Hematopoietic multipotent progenitor cell treated with erythropoietin and hydrocortisone succinate and interleukin-3 and kit ligand, for 15 days (in vitro differentiated cells): ENCODE measurements around the gene DOCK2.

Experiments used
- DNase-seq: peaks from one replicate; pipeline ENCODE4 v3.0.0-alpha.2; 2015; ENCODE audit warnings: low spot score

DOCK2 gene

DNA sequence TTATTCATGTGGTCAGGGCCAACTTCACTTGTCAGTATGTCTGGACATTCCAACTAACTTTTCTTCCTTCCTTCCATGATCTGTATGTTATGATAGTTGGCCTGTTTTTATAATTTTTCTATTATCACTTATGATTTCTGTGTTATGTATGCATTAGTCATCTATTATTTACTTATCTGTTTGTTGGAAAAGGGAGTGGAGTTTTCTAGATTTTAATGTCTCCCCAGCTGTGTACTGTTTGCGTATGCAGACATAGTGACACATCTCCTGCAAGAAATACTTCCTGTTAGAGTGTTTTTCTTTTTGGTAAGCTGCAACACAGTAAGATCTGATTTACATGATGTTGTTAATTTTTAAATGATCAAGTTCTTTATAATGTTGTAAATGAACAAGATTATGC is 351.9 kb downstream of the DOCK2 start:
- DNase-seq, result no peak

DNA sequence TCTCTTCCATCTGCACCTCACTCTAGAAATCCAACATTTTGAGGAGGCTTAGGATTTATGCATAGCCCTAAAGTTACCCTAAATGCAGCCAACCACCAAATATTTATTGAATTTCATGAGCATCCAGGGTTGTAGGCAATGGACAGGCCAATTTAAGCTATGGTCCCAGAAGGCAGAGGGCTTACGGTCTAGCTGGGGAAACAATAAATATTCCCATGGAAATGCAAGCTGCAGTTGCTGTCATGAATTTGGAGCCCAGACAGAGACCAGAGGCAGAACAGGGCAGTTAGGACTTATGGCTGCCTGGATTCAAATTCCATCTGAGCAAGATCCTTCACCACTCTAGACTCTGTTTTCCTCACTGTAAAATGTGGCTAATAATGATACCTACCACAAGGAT is 352.3 kb downstream of the DOCK2 start:
- DNase-seq, result no peak

DNA sequence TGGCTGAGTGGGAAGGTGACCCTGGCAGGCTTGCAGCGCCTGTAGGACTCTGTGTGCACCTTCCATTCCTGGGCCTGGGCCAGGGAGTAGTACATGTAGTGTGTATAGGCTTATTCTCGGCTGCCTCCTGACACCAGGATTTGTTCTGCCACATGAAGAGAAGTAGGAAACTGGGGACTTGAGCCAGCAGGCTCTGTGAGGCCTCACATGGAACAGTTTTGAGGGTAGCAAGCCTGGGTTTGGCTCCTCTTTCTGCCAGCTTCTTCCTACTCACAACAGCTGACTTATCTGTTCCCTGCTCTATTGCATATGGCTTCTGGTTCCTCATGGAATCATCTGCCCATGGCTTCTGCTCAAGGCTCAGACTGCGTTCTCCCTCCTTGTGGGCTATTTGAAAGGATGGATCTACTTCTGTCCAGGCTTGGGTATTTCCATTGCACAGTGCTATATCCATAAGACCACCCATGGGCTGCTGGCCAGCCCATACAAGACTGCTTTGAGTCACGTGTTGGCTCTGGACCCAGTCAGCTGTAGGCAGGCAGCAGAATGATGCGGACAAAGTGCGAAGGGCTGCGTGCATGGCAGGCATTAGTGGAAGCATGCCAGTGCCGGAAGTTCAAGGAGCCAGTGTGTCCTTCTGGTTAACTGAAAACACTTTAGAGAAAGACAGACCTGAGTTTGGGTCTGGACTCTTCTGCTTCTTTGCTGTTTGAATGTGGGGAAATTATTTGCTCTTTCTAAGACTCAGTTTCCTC is 354.2 kb downstream of the DOCK2 start:
- DNase-seq, result no peak

DNA sequence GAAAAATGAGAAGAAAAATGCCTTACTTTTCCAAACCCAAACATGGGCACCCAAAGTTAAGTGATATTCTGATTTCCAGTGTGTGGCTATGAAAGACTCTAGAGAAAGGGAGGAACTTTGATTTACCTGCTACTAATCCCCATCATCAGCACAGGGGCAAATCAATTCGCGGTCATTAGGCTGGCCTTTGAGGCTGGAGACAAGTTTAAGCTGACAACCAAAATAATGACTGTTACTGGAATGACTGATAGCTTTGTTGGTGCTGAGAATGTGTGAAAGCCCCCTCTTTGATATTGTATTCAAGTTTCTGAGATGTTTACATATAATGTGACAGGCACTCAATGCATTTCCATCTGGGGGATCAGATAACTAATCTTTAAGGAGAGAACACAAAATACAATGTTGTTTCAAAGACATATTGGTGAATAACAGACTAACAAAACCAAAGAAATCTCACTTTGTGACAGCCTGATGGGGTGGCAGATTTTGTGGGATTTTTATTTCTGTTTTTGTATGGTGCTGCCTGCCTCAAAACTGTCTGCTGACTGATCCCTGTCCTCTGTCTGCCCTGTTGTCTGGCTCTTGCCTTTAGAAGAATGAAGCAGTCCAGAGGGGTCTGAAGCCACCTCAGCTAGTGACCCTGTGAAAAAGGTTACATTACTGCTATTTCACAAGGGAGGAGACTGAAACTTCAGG is 355.9 kb downstream of the DOCK2 start:
- DNase-seq, result no peak

DNA sequence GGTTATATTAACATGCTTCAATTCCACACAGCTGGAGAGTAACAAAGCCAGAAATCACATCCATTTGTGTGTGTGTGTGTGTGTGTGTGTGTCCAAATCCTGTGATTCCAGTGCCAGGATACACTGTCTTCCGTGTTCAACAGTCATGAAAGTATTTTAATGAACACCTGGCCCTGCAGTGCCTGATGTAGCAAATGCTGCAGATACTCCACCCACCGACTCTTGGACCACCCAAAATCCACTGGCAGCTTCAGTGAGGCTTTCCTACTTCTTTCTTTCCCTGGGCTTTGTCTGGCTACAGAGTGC is 356.4 kb downstream of the DOCK2 start:
- DNase-seq, result no peak

- DNase-seq, result no peak
These were observed 360.7 kb downstream of the DOCK2 start for GRCh38 chr5:169997798-169998197.

GRCh38 chr5:169999621-170000020 is 362.5 kb downstream of the DOCK2 start:
- DNase-seq, result no peak

GRCh38 chr5:170000155-170000554 is 363.1 kb downstream of the DOCK2 start:
- no peak for DNase-seq

DNA sequence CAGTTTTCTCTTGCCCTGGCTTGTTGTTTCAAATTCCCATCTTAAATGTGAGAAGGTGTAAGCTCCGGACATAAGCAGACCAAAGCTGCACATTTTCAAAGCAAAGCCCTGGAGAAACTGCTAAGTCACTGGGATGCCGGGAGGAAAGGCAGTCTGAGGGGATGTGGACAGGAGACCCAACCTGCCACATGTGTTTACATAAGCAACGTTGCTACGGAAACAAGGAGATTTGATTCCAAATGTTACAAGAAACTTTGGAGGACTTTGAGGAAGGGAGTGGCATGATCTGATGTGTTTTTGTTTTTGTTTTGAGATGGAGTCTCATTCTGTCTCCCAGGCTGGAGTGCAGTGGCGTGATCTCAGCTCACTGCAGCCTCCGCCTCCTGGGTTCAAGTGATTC is 368.9 kb downstream of the DOCK2 start:
- DNase-seq, result no peak

- no peak for DNase-seq
These were observed 371.3 kb downstream of the DOCK2 start for GRCh38 chr5:170008376-170008775.

GRCh38 chr5:170010595-170010994 is 373.5 kb downstream of the DOCK2 start:
- DNase-seq, result no peak

GRCh38 chr5:170011751-170012150 is 374.7 kb downstream of the DOCK2 start:
- DNase-seq, result no peak

- DNase-seq, result no peak
These were observed 375.5 kb downstream of the DOCK2 start for GRCh38 chr5:170012622-170013021.

- DNase-seq, result no peak
These were observed 383.3 kb downstream of the DOCK2 start for GRCh38 chr5:170020423-170020822.

GRCh38 chr5:170021506-170021905 is 384.4 kb downstream of the DOCK2 start:
- no peak for DNase-seq

DNA sequence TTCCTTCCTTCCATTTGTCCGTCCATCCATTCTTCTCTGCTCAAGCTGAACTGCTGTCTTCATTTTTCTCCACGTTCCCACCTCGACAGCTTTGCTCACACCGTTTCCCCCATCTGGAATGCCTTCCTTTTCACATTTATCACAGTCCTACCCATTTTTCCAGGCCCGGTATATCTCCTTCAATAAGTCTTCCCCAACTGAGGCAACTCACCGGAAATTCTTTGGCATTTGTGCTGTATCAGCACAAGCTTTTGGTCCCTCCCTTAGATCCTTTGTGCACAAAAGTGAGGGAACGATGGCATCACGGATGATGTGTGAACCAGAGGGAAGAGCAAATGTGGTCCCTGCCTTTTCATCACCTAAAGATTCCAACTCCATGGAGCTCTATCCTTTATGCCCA is 388.8 kb downstream of the DOCK2 start:
- no peak for DNase-seq

GRCh38 chr5:170028124-170028523 is 391.0 kb downstream of the DOCK2 start:
- no peak for DNase-seq

- no peak for DNase-seq
These were observed 397.2 kb downstream of the DOCK2 start for GRCh38 chr5:170034231-170034630.

DNA sequence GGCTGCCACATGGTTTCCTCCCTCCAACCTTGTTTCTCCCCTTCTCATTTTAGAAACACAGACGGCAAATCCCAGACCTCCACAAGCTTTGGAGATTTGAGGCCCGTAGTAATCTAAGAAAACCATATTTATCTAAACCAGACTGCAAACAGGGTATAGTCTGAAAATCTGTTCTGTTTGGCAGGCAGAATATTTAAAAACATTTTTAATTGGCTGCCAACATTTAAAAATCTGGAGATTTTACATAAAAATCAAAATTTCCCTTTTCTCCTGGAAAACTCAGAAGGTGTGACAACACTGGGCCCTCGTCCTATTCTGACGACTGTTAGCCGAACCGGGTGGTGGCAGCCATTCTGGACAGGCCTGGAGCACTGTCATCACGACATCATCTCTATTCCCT is 401.2 kb downstream of the DOCK2 start:
- DNase-seq, result no peak

GRCh38 chr5:170039830-170040229 is 402.8 kb downstream of the DOCK2 start:
- no peak for DNase-seq

DNA sequence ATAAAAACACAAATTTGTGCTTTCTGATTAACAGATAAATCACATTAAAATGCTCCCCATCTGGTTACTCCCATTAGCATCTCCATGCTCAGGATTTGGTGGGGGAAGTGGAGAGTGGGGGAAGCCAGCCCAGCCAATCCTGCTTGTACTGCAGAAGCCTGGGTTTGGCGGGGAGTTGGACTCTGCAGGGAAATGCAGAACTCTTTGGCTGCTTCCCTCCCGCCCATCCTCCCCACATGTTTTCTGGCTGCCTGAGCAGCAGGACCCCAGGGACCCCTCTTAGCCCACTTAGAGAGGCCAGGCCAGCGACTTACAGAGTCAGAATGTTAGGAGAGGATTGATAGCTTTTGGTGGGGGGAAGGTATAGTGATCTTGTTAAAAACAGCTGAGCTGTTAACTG is 409.2 kb downstream of the DOCK2 start:
- DNase-seq, result no peak

GRCh38 chr5:170049713-170050112 is 412.6 kb downstream of the DOCK2 start:
- no peak for DNase-seq

DNA sequence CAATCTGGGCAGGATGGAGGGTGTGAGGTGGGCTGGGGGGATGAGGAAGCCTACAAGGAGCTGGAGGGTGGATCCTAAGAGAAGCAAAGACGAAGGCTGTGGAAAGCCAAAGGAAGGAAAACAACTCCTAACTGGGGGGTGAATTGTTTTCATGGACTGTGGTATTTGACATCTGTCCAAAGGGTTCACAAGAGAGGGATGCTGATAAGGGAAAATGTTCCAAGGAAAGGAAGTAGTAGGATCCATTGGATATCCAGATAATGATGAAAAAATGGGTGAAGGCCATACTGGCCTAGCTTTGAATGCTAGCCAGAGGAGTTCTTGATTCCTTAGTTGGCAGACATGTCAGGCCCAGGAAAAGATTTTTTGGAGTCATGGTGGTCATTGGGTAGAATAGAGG is 416.8 kb downstream of the DOCK2 start:
- DNase-seq, result no peak

DNA sequence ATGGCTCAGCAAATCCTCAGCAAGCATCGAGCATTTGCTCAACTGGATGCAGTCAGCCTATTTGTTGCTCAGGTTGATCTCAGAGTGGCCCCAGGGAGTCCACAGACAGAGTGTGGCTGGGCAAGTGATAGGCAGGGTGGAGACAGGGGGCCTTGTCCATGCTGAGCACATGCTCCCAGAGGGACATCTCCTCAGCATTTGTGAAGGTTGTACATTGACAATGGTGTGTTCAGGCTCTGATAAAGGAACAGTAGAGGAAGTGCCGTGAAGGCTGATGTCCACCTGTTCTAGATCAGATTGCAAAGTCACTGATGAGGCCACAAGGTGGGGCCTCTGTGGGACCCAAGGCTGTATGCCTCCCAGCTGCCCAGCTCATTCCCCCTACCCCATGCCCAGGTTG is 418.5 kb downstream of the DOCK2 start:
- no peak for DNase-seq
